ENCODE results near the gene NAALADL2. TPM values are rescaled to one million over a fixed set of nuclear protein-coding genes. Genes with fewer than 3 reads are reported as not detected.
A peak's percentile ranks its signal among the peaks of the same experiment; 100 is the strongest.

The NAALADL2 gene
- total RNA-seq, 1 experiment from 2014 or later: 1.6 TPM

- Histone ChIP-seq H3K9ac (ENCODE audit: extremely low read depth, insufficient read length, low read length) (no peak overlapping the region), H2BK12ac (ENCODE audit: insufficient read length, low read depth, low read length) (no peak overlapping the region), H3K23ac (ENCODE audit: insufficient read length, low read depth, low read length) (no peak overlapping the region), H2BK20ac (ENCODE audit: low read depth, low read length, poor library complexity, severe bottlenecking) (no peak overlapping the region), H3K27ac (ENCODE audit: insufficient read length, low read depth, low read length) (no peak overlapping the region), H2AK5ac (ENCODE audit: insufficient read length, low read length) (no peak overlapping the region), H3K4me1 (ENCODE audit: insufficient read depth, low read length) (no peaks in the 10 kb centered on the region), H3K9me3 (ENCODE audit: control insufficient read depth, low read depth, low read length) (no peaks in the 10 kb centered on the region), H3K79me2 (ENCODE audit: insufficient read depth, low read length) (no peaks in the 10 kb centered on the region), H4K8ac (replicated peaks; ENCODE audit: insufficient read length, low read depth, low read length) (no peak overlapping the region), H4K5ac (ENCODE audit: insufficient read length, low read depth, low read length) (no peak overlapping the region), H3K18ac (ENCODE audit: insufficient read length, low read depth, low read length) (no peak overlapping the region), H3K4me2 (ENCODE audit: insufficient read depth, insufficient read length, low read length) (no peak overlapping the region), H3K4ac (ENCODE audit: low read depth, low read length) (no peak overlapping the region), H3K23me2 (ENCODE audit: insufficient read length, low read depth, low read length, poor library complexity, severe bottlenecking) (no peaks in the 10 kb centered on the region), H3K56ac (ENCODE audit: insufficient read length, low read depth, low read length) (no peak overlapping the region), H2BK15ac (ENCODE audit: low read depth, low read length) (no peak overlapping the region), H3T11ph (ENCODE audit: low read length) (no peak overlapping the region), H3K14ac (ENCODE audit: insufficient read depth, low read length) (no peak overlapping the region), H2BK5ac (ENCODE audit: insufficient read length, low read length) (no peak overlapping the region), H2AFZ (ENCODE audit: low read length) (no peak overlapping the region), H2BK120ac (ENCODE audit: low read depth, low read length, poor library complexity, severe bottlenecking) (no peak overlapping the region), H3K79me1 (ENCODE audit: insufficient read depth, low read depth, low read length, poor library complexity, severe bottlenecking) (no peaks in the 10 kb centered on the region), H4K20me1 (ENCODE audit: control insufficient read depth, insufficient read depth, insufficient read length) (no peaks in the 10 kb centered on the region), H4K91ac (ENCODE audit: insufficient read length, low read depth, low read length) (no peak overlapping the region), H3K27me3 (ENCODE audit: insufficient read depth, low read length) (no peaks in the 10 kb centered on the region)
- H3K36me3 Mint-ChIP-seq (ENCODE audit: insufficient read depth in 1 of 3, low read depth in 3 of 3): no peaks in the 10 kb centered on the region
- H3K9me3 Mint-ChIP-seq: no peaks in the 10 kb centered on the region
- no peak for DNase-seq
- TF ChIP-seq CTCF (conservative IDR thresholded peaks at IDR 0.05): no peak
- no peak overlapping the region for H3K4me3 Mint-ChIP-seq
- H3K27me3 Mint-ChIP-seq (ENCODE audit: low read depth): no peaks in the 10 kb centered on the region
- no CpG with 5 or more reads among the region's 2 CpGs for WGBS (ENCODE audit: extremely low coverage, insufficient read length, low lambda C conversion rate)
- peak overlapping the region in 1 of 3 experiments; percentile 37; a peak in 1 of 7 replicates for H3K27ac Mint-ChIP-seq
- H3K4me1 Mint-ChIP-seq: peaks cover 6 to 9% of the 10 kb centered on the region in 2 experiments
These were observed 746.7 kb downstream of the NAALADL2 start for GRCh38 chr3:175605851-175606250.

Measured in H9 (cell line).